HEK293 (cell line): ENCODE results near the gene AOC3.

Experiments used
- KLF10 ChIP-seq: fragments of 450-650 bp; IDR thresholded peaks from 2 replicates; pipeline ENCODE4 v1.5.1; 2018; ENCODE audit warnings: missing biosample characterization, mild to moderate bottlenecking, missing genetic modification characterization
- SP2 ChIP-seq: fragments of 450-650 bp; formaldehyde crosslinking; IDR thresholded peaks from 2 replicates; pipeline ENCODE4 v1.5.1; 2016; ENCODE audit warnings: missing biosample characterization, missing genetic modification characterization
- SP7 ChIP-seq: fragments of 450-650 bp; formaldehyde crosslinking; IDR thresholded peaks from 2 replicates; pipeline ENCODE4 v1.5.1; 2016; ENCODE audit warnings: missing biosample characterization, missing genetic modification characterization
- ZBTB21 ChIP-seq: fragments of 450-650 bp; formaldehyde crosslinking; IDR thresholded peaks from 2 replicates; pipeline ENCODE4 v1.5.1; 2017; ENCODE audit warnings: missing biosample characterization, missing genetic modification characterization
- ZNF239 ChIP-seq: fragments of 450-650 bp; formaldehyde crosslinking; IDR thresholded peaks from 2 replicates; pipeline ENCODE4 v1.5.1; 2016; ENCODE audit warnings: missing biosample characterization, missing genetic modification characterization
- ZNF335 ChIP-seq: fragments of 450-650 bp; formaldehyde crosslinking; conservative IDR thresholded peaks from 2 replicates; pipeline ENCODE4 v1.5.1; 2016; ENCODE audit warnings: missing biosample characterization, missing genetic modification characterization
- ZNF624 ChIP-seq: fragments of 450-650 bp; formaldehyde crosslinking; IDR thresholded peaks from 2 replicates; pipeline ENCODE4 v1.5.1; 2017; ENCODE audit warnings: missing biosample characterization, missing genetic modification characterization
- ZNF654 ChIP-seq: fragments of 450-650 bp; formaldehyde crosslinking; IDR thresholded peaks from 2 replicates; pipeline ENCODE4 v1.5.1; 2016; ENCODE audit warnings: low read depth, missing biosample characterization, missing genetic modification characterization
- TF ChIP-seq, protein P1 (sequence below): fragments of 450-650 bp; formaldehyde crosslinking; IDR thresholded peaks from 2 replicates; pipeline ENCODE4 v1.5.1; 2016; ENCODE audit warnings: missing biosample characterization, missing genetic modification characterization
- TF ChIP-seq, protein P2 (sequence below): fragments of 450-650 bp; formaldehyde crosslinking; IDR thresholded peaks from 2 replicates; pipeline ENCODE4 v1.5.1; 2016; ENCODE audit warnings: missing biosample characterization, missing genetic modification characterization
- TF ChIP-seq, protein P3 (sequence below): fragments of 450-650 bp; formaldehyde crosslinking; IDR thresholded peaks from 2 replicates; pipeline ENCODE4 v1.5.1; 2016; ENCODE audit warnings: missing biosample characterization, missing genetic modification characterization

DNA sequence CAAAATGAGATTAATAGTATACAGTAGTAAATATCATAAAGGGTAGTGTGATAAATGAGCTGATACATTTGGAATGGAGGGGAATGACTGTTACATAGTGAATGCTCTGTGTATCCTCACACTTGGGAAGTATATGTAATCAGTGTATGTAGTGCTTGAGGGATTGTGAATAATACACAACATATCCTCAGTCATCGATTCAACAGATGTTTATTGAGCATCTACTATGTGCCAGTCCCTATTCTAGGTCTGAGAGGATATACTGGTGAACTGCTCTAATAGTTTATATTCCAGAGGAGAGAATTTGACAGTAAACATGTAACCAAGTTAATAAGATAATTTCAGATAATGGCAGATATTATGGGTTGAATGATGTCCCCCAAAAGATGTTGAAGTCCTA lies 23.5 kb upstream of the AOC3 start:
- no peak for TF ChIP-seq KLF10
- TF ChIP-seq ZNF624 (tag by site-specific recombination): no peak
- TF ChIP-seq, protein P1, sequence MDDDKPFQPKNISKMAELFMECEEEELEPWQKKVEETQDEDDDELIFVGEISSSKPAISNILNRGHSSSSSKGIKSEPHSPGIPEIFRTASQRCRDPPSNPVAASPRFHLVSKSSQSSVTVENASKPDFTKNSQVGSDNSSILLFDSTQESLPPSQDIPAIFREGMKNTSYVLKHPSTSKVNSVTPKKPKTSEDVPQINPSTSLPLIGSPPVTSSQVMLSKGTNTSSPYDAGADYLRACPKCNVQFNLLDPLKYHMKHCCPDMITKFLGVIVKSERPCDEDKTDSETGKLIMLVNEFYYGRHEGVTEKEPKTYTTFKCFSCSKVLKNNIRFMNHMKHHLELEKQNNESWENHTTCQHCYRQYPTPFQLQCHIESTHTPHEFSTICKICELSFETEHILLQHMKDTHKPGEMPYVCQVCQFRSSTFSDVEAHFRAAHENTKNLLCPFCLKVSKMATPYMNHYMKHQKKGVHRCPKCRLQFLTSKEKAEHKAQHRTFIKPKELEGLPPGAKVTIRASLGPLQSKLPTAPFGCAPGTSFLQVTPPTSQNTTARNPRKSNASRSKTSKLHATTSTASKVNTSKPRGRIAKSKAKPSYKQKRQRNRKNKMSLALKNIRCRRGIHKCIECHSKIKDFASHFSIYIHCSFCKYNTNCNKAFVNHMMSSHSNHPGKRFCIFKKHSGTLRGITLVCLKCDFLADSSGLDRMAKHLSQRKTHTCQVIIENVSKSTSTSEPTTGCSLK (tag by site-specific recombination): no peak
- no peak for TF ChIP-seq ZNF654 (tag by site-specific recombination)
- no peak for TF ChIP-seq ZBTB21 (tag by site-specific recombination)
- TF ChIP-seq ZNF335 (tag by site-specific recombination): no peak
- TF ChIP-seq SP2: no peak
- TF ChIP-seq, protein P2, sequence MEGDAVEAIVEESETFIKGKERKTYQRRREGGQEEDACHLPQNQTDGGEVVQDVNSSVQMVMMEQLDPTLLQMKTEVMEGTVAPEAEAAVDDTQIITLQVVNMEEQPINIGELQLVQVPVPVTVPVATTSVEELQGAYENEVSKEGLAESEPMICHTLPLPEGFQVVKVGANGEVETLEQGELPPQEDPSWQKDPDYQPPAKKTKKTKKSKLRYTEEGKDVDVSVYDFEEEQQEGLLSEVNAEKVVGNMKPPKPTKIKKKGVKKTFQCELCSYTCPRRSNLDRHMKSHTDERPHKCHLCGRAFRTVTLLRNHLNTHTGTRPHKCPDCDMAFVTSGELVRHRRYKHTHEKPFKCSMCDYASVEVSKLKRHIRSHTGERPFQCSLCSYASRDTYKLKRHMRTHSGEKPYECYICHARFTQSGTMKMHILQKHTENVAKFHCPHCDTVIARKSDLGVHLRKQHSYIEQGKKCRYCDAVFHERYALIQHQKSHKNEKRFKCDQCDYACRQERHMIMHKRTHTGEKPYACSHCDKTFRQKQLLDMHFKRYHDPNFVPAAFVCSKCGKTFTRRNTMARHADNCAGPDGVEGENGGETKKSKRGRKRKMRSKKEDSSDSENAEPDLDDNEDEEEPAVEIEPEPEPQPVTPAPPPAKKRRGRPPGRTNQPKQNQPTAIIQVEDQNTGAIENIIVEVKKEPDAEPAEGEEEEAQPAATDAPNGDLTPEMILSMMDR (tag by site-specific recombination): no peak
- no peak for TF ChIP-seq SP7 (tag by site-specific recombination)
- no peak for TF ChIP-seq ZNF239 (tag by site-specific recombination)
- TF ChIP-seq, protein P3, sequence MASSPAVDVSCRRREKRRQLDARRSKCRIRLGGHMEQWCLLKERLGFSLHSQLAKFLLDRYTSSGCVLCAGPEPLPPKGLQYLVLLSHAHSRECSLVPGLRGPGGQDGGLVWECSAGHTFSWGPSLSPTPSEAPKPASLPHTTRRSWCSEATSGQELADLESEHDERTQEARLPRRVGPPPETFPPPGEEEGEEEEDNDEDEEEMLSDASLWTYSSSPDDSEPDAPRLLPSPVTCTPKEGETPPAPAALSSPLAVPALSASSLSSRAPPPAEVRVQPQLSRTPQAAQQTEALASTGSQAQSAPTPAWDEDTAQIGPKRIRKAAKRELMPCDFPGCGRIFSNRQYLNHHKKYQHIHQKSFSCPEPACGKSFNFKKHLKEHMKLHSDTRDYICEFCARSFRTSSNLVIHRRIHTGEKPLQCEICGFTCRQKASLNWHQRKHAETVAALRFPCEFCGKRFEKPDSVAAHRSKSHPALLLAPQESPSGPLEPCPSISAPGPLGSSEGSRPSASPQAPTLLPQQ (tag by site-specific recombination): no peak
